Caco-2 (cell line): Measurements from ENCODE around the gene NR1D1. TPM values are rescaled to one million over a fixed set of nuclear protein-coding genes. Genes with fewer than 3 reads are reported as not detected.

Experiments used
- BruUV-seq: library from RNA; stranded (reverse); fragments of 400-500 nt; replicated peaks from 2 replicates; lab custom pipeline; 2021; lab: Mats Ljungman, UMichigan
- CTCF ChIA-PET: fragments of 300-600 bp; sonication (Branson Sonifier 250); formaldehyde crosslinking; loops from one replicate; lab custom pipeline; 2022; ENCODE audit warnings: antibody characterized with exemption; lab: Charles Lee
- POLR2A ChIA-PET: fragments of 300-600 bp; sonication (Branson Sonifier 250); formaldehyde crosslinking; loops from one replicate; lab custom pipeline; 2022; ENCODE audit warnings: antibody characterized with exemption; lab: Charles Lee
- DNase-seq, 2 experiments: peaks; one replicate each; pipeline versions ENCODE4 v3.0.0 to v3.0.0-alpha.2; 2020 to 2022
- H3K27me3 ChIP-seq: replicated peaks from 2 replicates; pipeline ENCODE4 v1.6.0; 2011; ENCODE audit warnings: low read length; ENCODE audit not compliant: control insufficient read depth, insufficient read depth
- H3K36me3 ChIP-seq: 2 replicates; pipeline ENCODE4 v1.5.1; 2011; ENCODE audit warnings: low read length; ENCODE audit not compliant: control insufficient read depth, insufficient read depth
- H3K4me1 ChIP-seq: fragments of 250-450 bp; sonication (Bioruptor Pico); 2 replicates; pipeline ENCODE4 v1.5.1; 2020; ENCODE audit warnings: mild to moderate bottlenecking
- H3K4me3 ChIP-seq: 2 replicates; pipeline ENCODE4 v1.5.1; 2011; ENCODE audit warnings: low read depth, mild to moderate bottlenecking, control low read depth, low read length
- H3K9me3 ChIP-seq: fragments of 250-450 bp; sonication (Bioruptor Pico); 2 replicates; pipeline ENCODE4 v1.5.1; 2020; ENCODE audit warnings: mild to moderate bottlenecking, moderate library complexity
- H3K27ac Mint-ChIP-seq: one replicate; pipeline ENCODE4 v1.8.0; 2022; ENCODE audit warnings: mixed read lengths; ENCODE audit not compliant: unreplicated experiment
- H3K27me3 Mint-ChIP-seq: one replicate; pipeline ENCODE4 v1.8.0; 2022; ENCODE audit warnings: mixed read lengths; ENCODE audit not compliant: insufficient read depth, unreplicated experiment
- H3K36me3 Mint-ChIP-seq: one replicate; pipeline ENCODE4 v1.8.0; 2022; ENCODE audit warnings: mild to moderate bottlenecking, mixed read lengths; ENCODE audit not compliant: insufficient read depth, unreplicated experiment
- H3K4me1 Mint-ChIP-seq: one replicate; pipeline ENCODE4 v1.8.0; 2022; ENCODE audit warnings: low read depth, mixed read lengths; ENCODE audit not compliant: unreplicated experiment
- H3K4me3 Mint-ChIP-seq: one replicate; pipeline ENCODE4 v1.8.0; 2022; ENCODE audit warnings: mild to moderate bottlenecking, moderate library complexity, mixed read lengths; ENCODE audit not compliant: unreplicated experiment
- H3K9me3 Mint-ChIP-seq: one replicate; pipeline ENCODE4 v1.8.0; 2022; ENCODE audit warnings: mixed read lengths; ENCODE audit not compliant: unreplicated experiment
- intact Hi-C: fragments of 100-400 bp; cut with micrococcal nuclease; formaldehyde crosslinking; loops from one replicate; pipeline ENCODE4 v1.10.0; 2022; ENCODE audit not compliant: unreplicated experiment
- total RNA-seq: library from RNA; stranded (reverse); gene quantifications from 2 replicates; pipeline ENCODE4 v1.2.3, GENCODE V29; 2022
- TF ChIP-seq, protein P1 (sequence below), 2 experiments: fragments of 200-600 bp in 1 of 2; IDR thresholded peaks; 1 replicate in 1 of 2; 2 replicates in 1 of 2; pipeline versions ENCODE4 v1.5.1 to v1.8.0; 2011 to 2022; ENCODE audit warnings: antibody characterized with exemption in 1 of 2, control low read depth in 1 of 2, inconsistent platforms in 1 of 2, low read depth in 1 of 2, low read length in 1 of 2, mild to moderate bottlenecking in 1 of 2, moderate library complexity in 1 of 2; ENCODE audit not compliant: insufficient read depth in 1 of 2, severe bottlenecking in 1 of 2, unreplicated experiment in 1 of 2

The NR1D1 gene
- total RNA-seq, 1 experiment from 2014 or later = 8.9 TPM

DNA sequence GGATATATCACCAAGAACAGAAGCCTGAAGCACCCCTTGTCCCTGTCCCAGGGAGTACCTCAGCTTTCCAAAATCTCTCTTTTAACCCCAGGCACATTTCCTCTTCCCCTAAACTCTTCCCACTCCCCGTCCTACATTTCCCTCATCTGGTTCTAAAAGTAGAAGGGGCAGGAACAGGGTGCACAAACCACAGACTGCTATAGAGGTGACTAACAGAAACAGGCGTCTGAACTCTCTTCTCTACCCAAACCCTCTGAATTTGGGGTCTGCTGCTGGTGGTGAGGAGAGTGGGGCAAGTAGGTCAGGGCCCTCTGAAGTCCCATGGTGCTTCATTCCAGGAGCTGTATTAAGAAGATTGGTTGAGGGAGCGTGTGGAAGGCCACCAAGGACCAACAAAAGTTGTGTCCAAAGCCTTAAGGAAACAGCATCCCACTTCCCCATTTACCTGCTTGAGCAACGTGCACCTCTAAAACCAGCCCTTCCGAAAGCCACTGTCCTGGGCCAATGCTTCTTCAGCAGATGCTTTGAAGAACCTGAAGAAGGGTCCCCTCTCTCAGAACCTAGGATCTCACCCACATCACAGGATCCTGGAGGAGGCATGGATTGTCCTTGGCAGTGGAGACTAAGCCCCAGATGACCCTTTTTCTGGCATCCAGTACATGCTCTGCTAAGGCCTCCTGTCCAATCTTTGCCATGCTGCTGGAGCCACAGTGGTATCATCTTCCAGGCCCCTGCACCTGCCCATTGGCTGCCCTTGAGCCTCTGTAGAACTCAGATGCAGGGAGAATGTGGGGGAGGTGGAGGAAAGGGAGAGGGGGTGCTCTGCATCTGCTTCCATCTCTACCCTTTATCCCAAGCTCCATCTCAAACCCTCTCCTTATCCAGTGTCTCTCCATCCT, 5.7 kb upstream of the NR1D1 start:
- Mint-ChIP-seq H3K27ac (no peak overlapping the region), H3K27me3 (no peaks in the 10 kb centered on the region), H3K36me3 (peaks cover 4% of the 10 kb centered on the region), H3K9me3 (no peaks in the 10 kb centered on the region), H3K4me3 (no peak overlapping the region), H3K4me1 (peaks cover 51% of the 10 kb centered on the region)
- Histone ChIP-seq H3K9me3 (no peaks in the 10 kb centered on the region), H3K4me1 (peaks cover 61% of the 10 kb centered on the region), H3K27me3 (no peaks in the 10 kb centered on the region), H3K36me3 (no peaks in the 10 kb centered on the region), H3K4me3 (no peak overlapping the region)
- no peak for DNase-seq
- POLR2A ChIA-PET = no interaction called here
- TF ChIP-seq, protein P1, sequence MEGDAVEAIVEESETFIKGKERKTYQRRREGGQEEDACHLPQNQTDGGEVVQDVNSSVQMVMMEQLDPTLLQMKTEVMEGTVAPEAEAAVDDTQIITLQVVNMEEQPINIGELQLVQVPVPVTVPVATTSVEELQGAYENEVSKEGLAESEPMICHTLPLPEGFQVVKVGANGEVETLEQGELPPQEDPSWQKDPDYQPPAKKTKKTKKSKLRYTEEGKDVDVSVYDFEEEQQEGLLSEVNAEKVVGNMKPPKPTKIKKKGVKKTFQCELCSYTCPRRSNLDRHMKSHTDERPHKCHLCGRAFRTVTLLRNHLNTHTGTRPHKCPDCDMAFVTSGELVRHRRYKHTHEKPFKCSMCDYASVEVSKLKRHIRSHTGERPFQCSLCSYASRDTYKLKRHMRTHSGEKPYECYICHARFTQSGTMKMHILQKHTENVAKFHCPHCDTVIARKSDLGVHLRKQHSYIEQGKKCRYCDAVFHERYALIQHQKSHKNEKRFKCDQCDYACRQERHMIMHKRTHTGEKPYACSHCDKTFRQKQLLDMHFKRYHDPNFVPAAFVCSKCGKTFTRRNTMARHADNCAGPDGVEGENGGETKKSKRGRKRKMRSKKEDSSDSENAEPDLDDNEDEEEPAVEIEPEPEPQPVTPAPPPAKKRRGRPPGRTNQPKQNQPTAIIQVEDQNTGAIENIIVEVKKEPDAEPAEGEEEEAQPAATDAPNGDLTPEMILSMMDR (IDR thresholded peaks at IDR 0.05; ENCODE audit: insufficient read depth in 1 of 2, low read depth in 1 of 2, low read length in 1 of 2, severe bottlenecking in 1 of 2, unreplicated experiment in 1 of 2) = no peak
- CTCF ChIA-PET = interaction anchor here (0.6 kb wide), 1 partner anchor 74 kb away, joined by 3 read pairs; no protein-coding TSS in a partner anchor
- BruUV-seq = no TSS peak
- intact Hi-C loops = no loop called here

DNA sequence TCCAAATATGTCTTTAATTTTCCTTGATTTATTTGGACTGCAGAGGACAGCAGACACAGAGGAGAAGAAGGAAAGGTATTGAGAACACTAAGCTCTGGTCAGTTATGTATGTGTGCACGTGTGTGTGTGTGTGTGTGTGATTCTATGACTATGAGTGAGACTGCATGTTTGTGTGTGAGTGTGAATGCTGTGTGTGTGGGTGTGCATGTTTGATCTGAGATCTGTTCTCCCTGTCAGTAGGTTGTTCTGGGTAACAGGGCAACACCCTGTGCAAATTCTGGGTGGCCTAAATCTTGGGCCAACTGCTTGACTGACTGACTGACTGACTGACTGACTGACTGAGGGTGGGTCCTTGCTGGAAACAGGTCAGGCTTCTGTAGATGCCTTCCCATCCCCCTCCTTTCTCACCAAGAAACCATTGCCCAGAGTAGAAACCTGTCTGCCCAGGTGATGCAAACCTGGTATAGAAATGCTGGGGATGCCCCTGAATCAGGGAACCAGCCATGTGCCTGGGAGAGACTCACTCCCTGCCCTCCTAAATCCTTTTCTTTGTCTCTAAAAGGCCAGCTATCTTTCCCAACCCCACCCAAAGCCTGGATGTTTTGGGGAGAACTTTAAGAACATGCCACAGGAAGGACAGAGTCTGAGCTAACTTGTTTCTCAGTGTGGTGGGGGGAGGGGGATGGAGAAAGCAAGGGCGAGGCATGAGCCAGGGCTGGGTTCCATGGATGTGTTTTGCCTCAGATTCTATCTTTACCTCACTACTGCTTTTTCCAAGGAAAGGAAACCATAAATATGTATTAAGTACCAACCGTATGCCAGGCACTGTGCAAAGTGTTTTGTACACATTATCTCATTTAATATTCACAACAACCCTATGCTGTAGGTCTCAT, 4.5 kb upstream of the NR1D1 start:
- Histone ChIP-seq H3K4me3 (no peak overlapping the region), H3K9me3 (no peaks in the 10 kb centered on the region), H3K4me1 (peaks cover 50% of the 10 kb centered on the region), H3K36me3 (no peaks in the 10 kb centered on the region), H3K27me3 (no peaks in the 10 kb centered on the region)
- Mint-ChIP-seq H3K27me3 (no peaks in the 10 kb centered on the region), H3K4me1 (peaks cover 40% of the 10 kb centered on the region), H3K9me3 (no peaks in the 10 kb centered on the region), H3K27ac (no peak overlapping the region), H3K36me3 (peaks cover 14% of the 10 kb centered on the region), H3K4me3 (no peak overlapping the region)
- BruUV-seq = no TSS peak
- TF ChIP-seq, protein P1 (IDR thresholded peaks at IDR 0.05; ENCODE audit: insufficient read depth in 1 of 2, low read depth in 1 of 2, low read length in 1 of 2, severe bottlenecking in 1 of 2, unreplicated experiment in 1 of 2) = no peak
- intact Hi-C loops = no loop called here
- no peak for DNase-seq
- ChIA-PET CTCF (interaction anchor here (0.7 kb wide), 1 partner anchor 61 kb away, joined by 3 read pairs; no protein-coding TSS in a partner anchor), POLR2A (interaction anchor here (0.6 kb wide), 1 partner anchor 71 kb away, joined by 3 read pairs; no protein-coding TSS in a partner anchor)

DNA sequence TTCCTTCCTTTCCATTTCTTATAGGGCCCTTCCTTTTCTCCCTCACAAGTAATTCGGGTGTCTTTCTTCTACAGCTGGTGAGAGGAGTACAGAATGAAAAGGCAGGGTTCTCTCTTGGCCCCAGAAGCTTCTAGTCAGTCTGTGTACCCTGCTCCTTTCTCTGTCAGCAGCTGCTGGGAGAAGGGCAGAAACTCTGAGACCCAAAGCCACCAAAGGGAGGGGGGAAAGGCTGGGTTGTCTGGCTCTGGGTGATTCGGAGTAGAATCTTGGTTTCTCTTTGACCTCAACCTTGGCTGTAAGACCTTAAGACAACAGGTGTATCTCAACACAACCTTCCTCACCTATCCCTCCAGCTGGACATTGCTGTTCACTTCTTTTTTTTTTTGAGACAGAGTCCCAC, 3.3 kb upstream of the NR1D1 start:
- Mint-ChIP-seq H3K27me3 (no peaks in the 10 kb centered on the region), H3K4me1 (peaks cover 38% of the 10 kb centered on the region), H3K36me3 (peaks cover 22% of the 10 kb centered on the region), H3K27ac (peak overlapping the region; percentile 64), H3K4me3 (no peak overlapping the region), H3K9me3 (no peaks in the 10 kb centered on the region)
- ChIA-PET CTCF (interaction anchor here (0.5 to 1.5 kb wide), 9 partner anchors 8 to 213 kb away, joined by 3 to 16 read pairs (median 3); partner anchors contain the start of gene MSL1), POLR2A (interaction anchor here (6.3 kb wide), 1 partner anchor 9 kb away, joined by 166 read pairs; no protein-coding TSS in a partner anchor)
- BruUV-seq = no TSS peak
- intact Hi-C loops = no loop called here
- TF ChIP-seq, protein P1 (IDR thresholded peaks at IDR 0.05; ENCODE audit: insufficient read depth in 1 of 2, low read depth in 1 of 2, low read length in 1 of 2, severe bottlenecking in 1 of 2, unreplicated experiment in 1 of 2) = no peak
- no peak overlapping the region for H3K4me3 ChIP-seq
- no peaks in the 10 kb centered on the region for H3K27me3 ChIP-seq
- DNase-seq = no peak
- H3K9me3 ChIP-seq = no peaks in the 10 kb centered on the region
- H3K4me1 ChIP-seq = peaks cover 46% of the 10 kb centered on the region
- H3K36me3 ChIP-seq = no peaks in the 10 kb centered on the region
